ENCODE data around the gene NDRG2. TPM values are rescaled to one million over a fixed set of nuclear protein-coding genes. Genes with fewer than 3 reads are reported as not detected.
"Not testable (repeated sequence)": the region's sequence is repeated elsewhere in the genome, so short reads cannot be mapped to it uniquely, and the experiment has no call there.

NDRG2 gene
- total and polyA plus RNA-seq, 11 donors = 187 to 661 (median 314) TPM

DNA sequence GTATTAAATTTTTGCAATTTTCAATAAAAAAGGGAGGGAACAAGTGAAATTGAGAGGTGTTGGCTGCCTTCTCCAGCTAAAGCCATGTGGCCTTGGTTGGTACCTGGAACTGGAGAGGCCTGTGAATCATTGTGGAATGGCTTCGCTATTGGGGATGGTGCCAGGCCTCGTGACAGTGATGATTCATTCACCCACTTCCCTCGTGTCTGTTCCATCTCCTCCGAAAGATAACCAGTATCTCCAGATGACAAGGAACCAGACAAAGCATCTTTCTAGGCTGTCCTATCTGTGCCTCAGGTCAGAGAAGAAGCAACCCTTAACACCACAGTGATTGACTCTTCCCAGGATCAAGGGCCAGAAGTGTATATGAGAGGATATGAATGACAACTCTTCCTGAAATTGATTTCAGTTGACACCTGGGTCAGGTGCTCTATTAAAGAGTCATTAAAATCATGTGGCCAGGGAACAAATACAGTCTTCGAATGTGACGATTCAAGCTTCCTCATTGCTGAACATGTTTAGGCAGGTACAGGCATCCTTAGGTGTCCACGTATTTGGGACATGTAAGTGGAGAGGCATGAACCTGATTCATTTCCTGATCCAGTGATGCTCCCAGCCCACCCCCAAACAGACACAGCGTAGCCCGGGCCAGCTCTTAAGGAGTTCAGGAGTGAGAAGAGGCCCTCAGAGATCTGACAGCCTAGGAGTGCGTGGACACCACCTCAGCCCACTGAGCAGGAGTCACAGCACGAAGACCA, 17.0 kb upstream of the NDRG2 start, which contains the start of gene RNASE7:
TSS of gene RNASE7 (plus strand) at position 687 of the 758 bp plus-strand sequence. CDS start 631 bp downstream, outside the sequence.
- ATAC-seq = no peak
- peak within 1 kb of the TSS in 4 of 12 donors; percentile 15 to 59 (median 40) for H3K27ac ChIP-seq

DNA sequence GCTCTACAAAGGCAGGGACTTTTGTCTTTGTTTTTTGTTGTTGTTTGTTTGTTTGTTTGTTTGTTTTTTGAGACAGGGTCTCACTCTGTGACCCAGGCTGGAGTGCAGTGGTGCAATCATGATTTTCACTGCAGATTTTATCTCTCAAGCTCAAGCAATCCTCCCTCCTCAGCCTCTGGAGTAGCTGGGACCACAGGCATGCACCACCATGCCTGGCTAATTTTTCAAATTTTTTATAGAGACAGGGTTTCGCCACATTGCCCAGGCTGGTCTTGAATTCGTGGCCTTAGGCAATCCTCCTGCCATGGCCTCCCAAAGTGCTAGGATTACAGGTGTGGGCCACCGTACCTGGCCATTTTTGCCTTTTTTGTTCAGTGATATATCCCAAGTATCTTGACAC, 16.1 kb upstream of the NDRG2 start:
- not testable (repeated sequence) for H3K27ac ChIP-seq

More for the DNA sequence above, 17.0 kb upstream of the NDRG2 start, which contains the start of gene RNASE7:
- H3K4me3 ChIP-seq = no peak within 1 kb of the TSS
- H3K4me1 ChIP-seq = peaks cover 5 to 63% (median 36%) of the 10 kb centered on the region in 12 donors
- 74 to 77% (median 77%) methylated on average over 11 of the region's 11 CpGs for WGBS, 4 donors
- TF ChIP-seq, protein P1, sequence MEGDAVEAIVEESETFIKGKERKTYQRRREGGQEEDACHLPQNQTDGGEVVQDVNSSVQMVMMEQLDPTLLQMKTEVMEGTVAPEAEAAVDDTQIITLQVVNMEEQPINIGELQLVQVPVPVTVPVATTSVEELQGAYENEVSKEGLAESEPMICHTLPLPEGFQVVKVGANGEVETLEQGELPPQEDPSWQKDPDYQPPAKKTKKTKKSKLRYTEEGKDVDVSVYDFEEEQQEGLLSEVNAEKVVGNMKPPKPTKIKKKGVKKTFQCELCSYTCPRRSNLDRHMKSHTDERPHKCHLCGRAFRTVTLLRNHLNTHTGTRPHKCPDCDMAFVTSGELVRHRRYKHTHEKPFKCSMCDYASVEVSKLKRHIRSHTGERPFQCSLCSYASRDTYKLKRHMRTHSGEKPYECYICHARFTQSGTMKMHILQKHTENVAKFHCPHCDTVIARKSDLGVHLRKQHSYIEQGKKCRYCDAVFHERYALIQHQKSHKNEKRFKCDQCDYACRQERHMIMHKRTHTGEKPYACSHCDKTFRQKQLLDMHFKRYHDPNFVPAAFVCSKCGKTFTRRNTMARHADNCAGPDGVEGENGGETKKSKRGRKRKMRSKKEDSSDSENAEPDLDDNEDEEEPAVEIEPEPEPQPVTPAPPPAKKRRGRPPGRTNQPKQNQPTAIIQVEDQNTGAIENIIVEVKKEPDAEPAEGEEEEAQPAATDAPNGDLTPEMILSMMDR (IDR thresholded peaks at IDR 0.05) = no peak
- TF ChIP-seq POLR2A (IDR thresholded peaks at IDR 0.05) = no peak
- DNase-seq = no peak
- no peaks in the 10 kb centered on the region for H3K27me3 ChIP-seq
- intact Hi-C loops (cut with DNase I) = loop anchor here in 7 of 10 donors (2.0 to 10.0 kb wide), 7 partner anchors 27 to 360 kb away; partner anchors contain the start of gene RNASE4 (in 1 of the 7)
- no peaks in the 10 kb centered on the region for H3K9me3 ChIP-seq
- no peaks in the 10 kb centered on the region for H3K36me3 ChIP-seq

DNA sequence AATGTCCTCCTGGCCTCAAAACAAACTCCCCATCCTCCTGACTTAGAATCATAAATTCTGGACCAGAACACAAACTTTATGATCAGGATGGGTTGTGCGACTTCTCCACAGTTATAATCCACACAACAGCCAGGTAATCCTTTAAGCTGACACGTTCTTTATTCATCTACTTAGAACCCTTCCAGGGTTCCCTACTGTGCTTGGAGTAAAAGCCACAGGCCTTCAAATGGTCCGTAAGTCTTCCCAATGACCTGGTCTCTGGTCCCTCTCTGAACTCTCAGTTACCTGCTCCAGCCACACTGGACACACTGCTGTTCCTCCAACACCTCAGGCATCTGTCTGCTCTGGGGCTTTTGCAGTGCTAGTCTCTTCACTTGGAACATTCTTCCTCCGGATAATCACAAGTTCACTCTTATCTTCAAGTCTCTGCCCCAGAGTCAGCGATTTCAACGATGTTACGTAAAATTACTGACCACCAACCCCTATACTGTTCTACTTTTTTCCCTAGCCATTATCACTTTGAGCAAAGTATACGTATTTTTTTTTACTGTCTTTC, 15.6 kb upstream of the NDRG2 start:
- Histone ChIP-seq H3K27ac (peak overlapping the region in 4 of 12 donors; percentile 30 to 79 (median 64)), H3K36me3 (no peaks in the 10 kb centered on the region), H3K27me3 (no peaks in the 10 kb centered on the region), H3K4me3 (no peak overlapping the region), H3K4me1 (peaks cover 5 to 63% (median 36%) of the 10 kb centered on the region in 12 donors), H3K9me3 (no peaks in the 10 kb centered on the region)
- no peak for DNase-seq
- ATAC-seq = no peak
- WGBS, 4 donors = 67 to 72% (median 71%) methylated on average over 8 of the region's 8 CpGs
- TF ChIP-seq, protein P1 (IDR thresholded peaks at IDR 0.05) = peak in 3 of 12 donors; percentile 1 to 10 (median 10)
- TF ChIP-seq POLR2A (IDR thresholded peaks at IDR 0.05) = no peak
- intact Hi-C loops (cut with DNase I) = loop anchor here in 9 of 10 donors (1.0 to 10.0 kb wide), 8 partner anchors 26 to 358 kb away; partner anchors contain the start of gene RNASE4 (in 1 of the 9)

More for the DNA sequence above, 16.1 kb upstream of the NDRG2 start:
- peaks cover 5 to 63% (median 36%) of the 10 kb centered on the region in 12 donors for H3K4me1 ChIP-seq
- H3K27me3 ChIP-seq, DNase-seq, H3K36me3 ChIP-seq, H3K4me3 ChIP-seq, ATAC-seq, H3K9me3 ChIP-seq: not testable (repeated sequence)
- intact Hi-C loops (cut with DNase I) = loop anchor here in 9 of 10 donors (1.0 to 10.0 kb wide), 8 partner anchors 26 to 359 kb away; partner anchors contain the start of gene RNASE4 (in 1 of the 9)
- WGBS, 4 donors = 91 to 98% (median 93%) methylated on average over 3 of the region's 3 CpGs

GRCh38 chr14:21039585-21040369, 14.9 kb upstream of the NDRG2 start:
- Histone ChIP-seq H3K27me3 (no peaks in the 10 kb centered on the region), H3K27ac (peak overlapping the region; percentile 19 to 91 (median 74)), H3K9me3 (no peaks in the 10 kb centered on the region), H3K4me1 (peaks cover 5 to 59% (median 36%) of the 10 kb centered on the region in 12 donors), H3K4me3 (peak overlapping the region in 5 of 12 donors; percentile 6 to 43 (median 9)), H3K36me3 (no peaks in the 10 kb centered on the region)
- DNase-seq (peak in 4 of 5 donors; percentile 45 to 61 (median 55)), ATAC-seq (peak; percentile 53 to 75 (median 66))
- intact Hi-C loops (cut with DNase I) = loop anchor here (1.0 to 10.0 kb wide), 10 partner anchors 14 to 357 kb away; partner anchors contain the start of genes NDRG2 (in 2 of the 10) and RNASE4 (in 1 of the 10)
- TF ChIP-seq, protein P1 (IDR thresholded peaks at IDR 0.05) = peak; percentile 55 to 82 (median 71)
- TF ChIP-seq POLR2A (IDR thresholded peaks at IDR 0.05) = no peak
- 48 to 56% (median 51%) methylated on average over 8 of the region's 8 CpGs for WGBS, 4 donors
